Activated T-cell treated with anti-CD3 and anti-CD28 coated beads, Interleukin-2, amount 50 U/mL, for 1 hour (primary cell): ENCODE results near the gene FNDC10.
"Not testable (repeated sequence)": the region's sequence is repeated elsewhere in the genome, so short reads cannot be mapped to it uniquely, and the experiment has no call there.

Experiments used
- DNase-seq: peaks from one replicate; pipeline ENCODE4 v3.0.0-alpha.2; 2020

FNDC10 gene

GRCh38 chr1:1599935-1600860 is at the start of gene FNDC10:
TSS of gene FNDC10 (minus strand) at chr1:1600135. CDS start at chr1:1600015, 120 bp downstream.
- DNase-seq: no peak

- not testable (repeated sequence) for DNase-seq
These were observed 48.3 kb upstream of the FNDC10 start for GRCh38 chr1:1648265-1648664.

GRCh38 chr1:1647567-1648241 is 47.8 kb upstream of the FNDC10 start:
- DNase-seq: not testable (repeated sequence)

GRCh38 chr1:1646326-1646725 is 46.4 kb upstream of the FNDC10 start:
- not testable (repeated sequence) for DNase-seq

GRCh38 chr1:1640711-1641461 is 41.0 kb upstream of the FNDC10 start:
- not testable (repeated sequence) for DNase-seq

- DNase-seq: not testable (repeated sequence)
These were observed 40.1 kb upstream of the FNDC10 start for GRCh38 chr1:1640081-1640480.

- DNase-seq: peak; percentile 0
These were observed 39.4 kb upstream of the FNDC10 start for GRCh38 chr1:1639368-1639767.

GRCh38 chr1:1638528-1638927 is 38.6 kb upstream of the FNDC10 start:
- peak; percentile 16 for DNase-seq

- peak; percentile 11 for DNase-seq
These were observed 37.5 kb upstream of the FNDC10 start for GRCh38 chr1:1637479-1637875.

- not testable (repeated sequence) for DNase-seq
These were observed 36.9 kb upstream of the FNDC10 start for GRCh38 chr1:1636621-1637478.

GRCh38 chr1:1634613-1635012 is 34.7 kb upstream of the FNDC10 start:
- not testable (repeated sequence) for DNase-seq

- not testable (repeated sequence) for DNase-seq
These were observed 33.5 kb upstream of the FNDC10 start for GRCh38 chr1:1633409-1633808.

GRCh38 chr1:1631782-1632420 is 32.0 kb upstream of the FNDC10 start, which contains the start of gene MMP23B:
TSS of gene MMP23B (plus strand) at chr1:1632173. CDS start at chr1:1632219, 46 bp downstream.
- DNase-seq: peak; percentile 44

- DNase-seq: peak; percentile 53
These were observed 31.2 kb upstream of the FNDC10 start for GRCh38 chr1:1630965-1631781.

- peak; percentile 94 for DNase-seq
These were observed 30.4 kb upstream of the FNDC10 start for GRCh38 chr1:1630191-1630964.

- DNase-seq: peak; percentile 65
These were observed 29.7 kb upstream of the FNDC10 start for GRCh38 chr1:1629430-1630190.

GRCh38 chr1:1628754-1629429 is 29.0 kb upstream of the FNDC10 start:
- DNase-seq: peak; percentile 60
